Smooth muscle cell (in vitro differentiated cells): ENCODE data around the gene ABTB1. TPM values are rescaled to one million over a fixed set of nuclear protein-coding genes. Genes with fewer than 3 reads are reported as not detected.

Source experiments
- DNase-seq: peaks from one replicate; lab custom pipeline; 2025; ENCODE audit not compliant: unreplicated experiment; lab: John Stamatoyannopoulos, UW
- H2AFZ ChIP-seq: fragments of 200-600 bp; sonication (generic); 2 replicates; pipeline ENCODE4 v1.6.0; 2016; ENCODE audit warnings: antibody characterized with exemption, low read depth, mild to moderate bottlenecking
- H3F3A ChIP-seq: fragments of 200-600 bp; sonication (generic); 2 replicates; pipeline ENCODE4 v1.6.0; 2017; ENCODE audit warnings: antibody characterized with exemption, low read depth
- H3K27ac ChIP-seq: fragments of 200-600 bp; sonication (generic); 2 replicates; pipeline ENCODE4 v1.5.1; 2016; ENCODE audit warnings: low read depth, mild to moderate bottlenecking
- H3K27me3 ChIP-seq: fragments of 200-600 bp; sonication (generic); 2 replicates; pipeline ENCODE4 v1.6.1; 2016; ENCODE audit warnings: low read depth, mild to moderate bottlenecking
- H3K36me3 ChIP-seq: fragments of 200-600 bp; sonication (generic); 2 replicates; pipeline ENCODE4 v1.5.1; 2016; ENCODE audit warnings: low read depth
- H3K4me1 ChIP-seq: fragments of 200-600 bp; sonication (generic); 2 replicates; pipeline ENCODE4 v1.5.1; 2016; ENCODE audit warnings: low read depth
- H3K4me2 ChIP-seq: fragments of 200-600 bp; sonication (generic); 2 replicates; pipeline ENCODE4 v1.6.0; 2016; ENCODE audit warnings: mild to moderate bottlenecking
- H3K4me3 ChIP-seq: fragments of 200-600 bp; sonication (generic); 2 replicates; pipeline ENCODE4 v1.5.1; 2016; ENCODE audit warnings: mild to moderate bottlenecking
- H3K79me2 ChIP-seq: fragments of 200-600 bp; sonication (generic); 2 replicates; pipeline ENCODE4 v1.6.0; 2016; ENCODE audit warnings: low read depth, mild to moderate bottlenecking
- H3K9ac ChIP-seq: fragments of 200-600 bp; sonication (generic); 2 replicates; pipeline ENCODE4 v1.6.0; 2016; ENCODE audit warnings: low read depth
- H3K9me3 ChIP-seq: fragments of 200-600 bp; sonication (generic); replicated peaks from 2 replicates; pipeline ENCODE4 v1.5.1; 2016; ENCODE audit warnings: low read depth
- H4K20me1 ChIP-seq: fragments of 200-600 bp; sonication (generic); 2 replicates; pipeline ENCODE4 v1.6.0; 2016; ENCODE audit warnings: low read depth
- WGBS: methylation state at CpG from one replicate; pipeline ENCODE4 v1.1.7; 2016; ENCODE audit warnings: low lambda C conversion rate; 5-methylcytosine and 5-hydroxymethylcytosine counted together
- polyA plus RNA-seq: library from polyadenylated mRNA; unstranded; fragments of >200 nt; fragmentation: Nextera tagmentation; extraction: Ambion mirVana; gene quantifications from 2 replicates; pipeline ENCODE4 v1.2.1, GENCODE V29; 2016
- total RNA-seq: library from RNA; depleted of rRNA; stranded (reverse); fragments of >200 nt; gene quantifications from 2 replicates; pipeline ENCODE4 v1.2.3, GENCODE V29; 2014
- TF ChIP-seq, protein P1 (sequence below): fragments of 200-600 bp; sonication (generic); IDR thresholded peaks from 2 replicates; pipeline ENCODE4 v1.5.1; 2017; ENCODE audit warnings: borderline replicate concordance, mild to moderate bottlenecking, antibody characterized with exemption; ENCODE audit not compliant: insufficient read depth, poor library complexity, severe bottlenecking

The ABTB1 gene
- total and polyA plus RNA-seq, 2 experiments from 2014 or later: 2.8 to 17.9 TPM

DNA sequence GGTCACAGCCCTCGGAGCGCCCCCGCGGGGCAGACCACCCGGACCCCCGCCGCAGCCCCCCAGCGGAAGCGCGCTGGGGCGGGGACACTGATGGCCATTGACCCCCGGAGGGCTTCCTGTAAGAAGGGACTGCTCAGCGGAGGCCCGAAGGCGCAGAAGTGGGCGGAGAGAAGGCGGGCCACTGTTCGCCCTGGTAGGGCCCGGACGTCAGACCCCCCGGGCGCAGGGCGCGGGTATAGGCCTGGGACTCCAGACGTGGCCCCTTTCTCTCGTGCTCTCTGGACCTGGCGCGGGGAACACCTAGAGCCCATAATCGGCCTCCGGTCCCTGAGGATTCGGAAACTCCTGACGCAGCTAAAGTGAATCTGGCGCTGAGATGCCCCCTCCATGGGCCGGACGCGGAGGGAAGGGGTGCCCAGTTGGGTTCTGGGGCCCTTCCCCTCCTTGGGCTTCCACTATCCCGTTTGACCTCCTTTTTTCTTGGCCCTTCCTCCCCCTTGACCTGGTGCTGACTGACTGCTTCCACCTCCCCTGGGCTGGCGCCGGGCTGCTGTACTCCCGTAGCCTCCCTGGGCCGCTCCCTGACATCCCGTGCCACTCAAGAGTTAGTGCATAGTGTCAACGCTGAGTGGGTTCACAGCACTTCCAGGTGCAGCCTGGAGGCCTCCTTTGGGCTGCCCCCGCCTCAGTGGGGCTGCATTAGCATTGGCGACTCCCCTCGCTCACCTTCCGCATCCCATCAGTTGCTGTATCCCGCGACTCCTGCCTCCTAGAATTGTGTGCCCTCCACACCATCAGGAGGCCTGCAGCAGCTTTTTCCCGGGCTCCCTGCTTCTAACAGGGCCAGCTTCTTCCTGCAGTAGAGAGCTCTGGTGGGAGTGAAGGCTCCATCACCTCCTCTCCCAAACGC is 694 bp downstream of the ABTB1 start:
- Histone ChIP-seq H3K27me3 (no peaks in the 10 kb centered on the region), H2AFZ (peak overlapping the region; percentile 94), H3K27ac (no peak overlapping the region), H3K4me2 (peak overlapping the region; percentile 90), H4K20me1 (no peaks in the 10 kb centered on the region), H3F3A (no peaks in the 10 kb centered on the region), H3K36me3 (no peaks in the 10 kb centered on the region), H3K4me3 (peak overlapping the region; percentile 87), H3K79me2 (no peaks in the 10 kb centered on the region), H3K9ac (peak overlapping the region; percentile 24), H3K4me1 (no peaks in the 10 kb centered on the region), H3K9me3 (no peaks in the 10 kb centered on the region)
- TF ChIP-seq, protein P1, sequence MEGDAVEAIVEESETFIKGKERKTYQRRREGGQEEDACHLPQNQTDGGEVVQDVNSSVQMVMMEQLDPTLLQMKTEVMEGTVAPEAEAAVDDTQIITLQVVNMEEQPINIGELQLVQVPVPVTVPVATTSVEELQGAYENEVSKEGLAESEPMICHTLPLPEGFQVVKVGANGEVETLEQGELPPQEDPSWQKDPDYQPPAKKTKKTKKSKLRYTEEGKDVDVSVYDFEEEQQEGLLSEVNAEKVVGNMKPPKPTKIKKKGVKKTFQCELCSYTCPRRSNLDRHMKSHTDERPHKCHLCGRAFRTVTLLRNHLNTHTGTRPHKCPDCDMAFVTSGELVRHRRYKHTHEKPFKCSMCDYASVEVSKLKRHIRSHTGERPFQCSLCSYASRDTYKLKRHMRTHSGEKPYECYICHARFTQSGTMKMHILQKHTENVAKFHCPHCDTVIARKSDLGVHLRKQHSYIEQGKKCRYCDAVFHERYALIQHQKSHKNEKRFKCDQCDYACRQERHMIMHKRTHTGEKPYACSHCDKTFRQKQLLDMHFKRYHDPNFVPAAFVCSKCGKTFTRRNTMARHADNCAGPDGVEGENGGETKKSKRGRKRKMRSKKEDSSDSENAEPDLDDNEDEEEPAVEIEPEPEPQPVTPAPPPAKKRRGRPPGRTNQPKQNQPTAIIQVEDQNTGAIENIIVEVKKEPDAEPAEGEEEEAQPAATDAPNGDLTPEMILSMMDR: no peak
- no peak for DNase-seq
- 24% methylated on average over 37 of the region's 51 CpGs for WGBS

DNA sequence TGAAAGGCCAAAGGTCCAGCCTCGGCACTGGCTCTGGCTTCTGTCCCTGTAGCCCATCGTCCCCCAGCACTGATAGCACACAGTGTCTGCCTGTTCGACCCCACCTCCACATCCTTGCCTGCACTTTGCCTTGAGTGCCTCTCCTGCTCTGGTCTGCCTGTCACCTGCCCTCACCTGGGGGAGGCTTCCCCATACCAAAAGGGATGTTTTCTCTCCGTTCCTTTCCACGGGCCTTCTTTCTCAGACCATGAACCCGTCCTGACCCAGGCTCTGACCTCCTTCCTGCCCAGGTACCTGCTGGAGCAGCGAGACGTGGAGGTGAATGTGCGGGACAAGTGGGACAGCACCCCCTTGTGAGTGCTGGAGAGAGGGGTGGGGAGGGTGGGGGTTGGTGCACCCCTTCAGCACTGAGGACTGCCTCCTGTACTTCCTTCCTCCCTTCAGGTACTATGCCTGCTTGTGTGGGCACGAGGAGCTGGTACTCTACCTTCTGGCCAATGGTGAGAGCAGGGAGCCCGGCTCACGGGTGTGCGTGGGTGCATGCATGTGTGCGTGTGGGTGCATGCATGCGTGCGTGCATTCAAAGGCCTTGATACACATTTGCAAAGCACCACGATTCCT is 1.5 kb downstream of the ABTB1 start:
- Histone ChIP-seq H3K27me3 (no peaks in the 10 kb centered on the region), H3K4me2 (peak overlapping the region; percentile 90), H3K4me3 (no peak overlapping the region), H4K20me1 (no peaks in the 10 kb centered on the region), H3K27ac (no peak overlapping the region), H2AFZ (no peak overlapping the region), H3K36me3 (no peaks in the 10 kb centered on the region), H3K9me3 (no peaks in the 10 kb centered on the region), H3K4me1 (no peaks in the 10 kb centered on the region), H3K9ac (no peak overlapping the region), H3K79me2 (no peaks in the 10 kb centered on the region), H3F3A (no peaks in the 10 kb centered on the region)
- TF ChIP-seq, protein P1: no peak
- DNase-seq: no peak
- WGBS: 89% methylated on average over 17 of the region's 17 CpGs

DNA sequence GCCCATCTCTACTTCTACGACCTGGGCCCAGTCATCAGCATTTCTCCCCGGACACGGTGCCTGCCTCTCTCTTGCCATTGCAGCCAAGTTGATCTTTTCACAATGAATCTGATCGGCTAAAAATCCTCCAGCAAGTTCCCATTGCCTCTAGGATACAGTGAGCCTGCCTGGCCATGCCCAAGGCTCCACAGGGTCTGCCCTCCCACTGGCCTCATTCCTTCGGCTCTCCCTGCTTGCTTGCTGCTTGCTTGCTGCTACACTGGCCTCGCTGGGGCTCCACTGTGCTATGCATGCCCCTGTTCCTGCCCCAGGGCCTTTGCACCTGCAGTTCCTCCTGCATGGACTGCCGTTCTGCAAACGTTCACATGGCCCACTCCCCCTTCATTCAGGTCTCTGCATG is 2.0 kb downstream of the ABTB1 start:
- no peak for DNase-seq
- 96% methylated on average over 8 of the region's 8 CpGs for WGBS
- H3K9ac ChIP-seq: no peak overlapping the region
- no peak overlapping the region for H3K4me2 ChIP-seq
- H3K36me3 ChIP-seq: no peaks in the 10 kb centered on the region
- no peaks in the 10 kb centered on the region for H4K20me1 ChIP-seq
- no peaks in the 10 kb centered on the region for H3K9me3 ChIP-seq
- TF ChIP-seq, protein P1: no peak
- no peak overlapping the region for H2AFZ ChIP-seq
- no peaks in the 10 kb centered on the region for H3K79me2 ChIP-seq
- no peaks in the 10 kb centered on the region for H3F3A ChIP-seq
- H3K27me3 ChIP-seq: no peaks in the 10 kb centered on the region
- H3K4me1 ChIP-seq: no peaks in the 10 kb centered on the region
- H3K27ac ChIP-seq: no peak overlapping the region
- no peak overlapping the region for H3K4me3 ChIP-seq
